Activated T-helper 9 cell treated with anti-CD3 and anti-CD28 coated beads, Interleukin-2, amount 50 U/mL, for 16 hours (primary cell): ENCODE results near the gene VWDE.

ENCODE experiments used
- DNase-seq: peaks from one replicate; pipeline ENCODE4 v3.0.0-alpha.2; 2020; ENCODE audit warnings: low read depth

The VWDE gene

DNA sequence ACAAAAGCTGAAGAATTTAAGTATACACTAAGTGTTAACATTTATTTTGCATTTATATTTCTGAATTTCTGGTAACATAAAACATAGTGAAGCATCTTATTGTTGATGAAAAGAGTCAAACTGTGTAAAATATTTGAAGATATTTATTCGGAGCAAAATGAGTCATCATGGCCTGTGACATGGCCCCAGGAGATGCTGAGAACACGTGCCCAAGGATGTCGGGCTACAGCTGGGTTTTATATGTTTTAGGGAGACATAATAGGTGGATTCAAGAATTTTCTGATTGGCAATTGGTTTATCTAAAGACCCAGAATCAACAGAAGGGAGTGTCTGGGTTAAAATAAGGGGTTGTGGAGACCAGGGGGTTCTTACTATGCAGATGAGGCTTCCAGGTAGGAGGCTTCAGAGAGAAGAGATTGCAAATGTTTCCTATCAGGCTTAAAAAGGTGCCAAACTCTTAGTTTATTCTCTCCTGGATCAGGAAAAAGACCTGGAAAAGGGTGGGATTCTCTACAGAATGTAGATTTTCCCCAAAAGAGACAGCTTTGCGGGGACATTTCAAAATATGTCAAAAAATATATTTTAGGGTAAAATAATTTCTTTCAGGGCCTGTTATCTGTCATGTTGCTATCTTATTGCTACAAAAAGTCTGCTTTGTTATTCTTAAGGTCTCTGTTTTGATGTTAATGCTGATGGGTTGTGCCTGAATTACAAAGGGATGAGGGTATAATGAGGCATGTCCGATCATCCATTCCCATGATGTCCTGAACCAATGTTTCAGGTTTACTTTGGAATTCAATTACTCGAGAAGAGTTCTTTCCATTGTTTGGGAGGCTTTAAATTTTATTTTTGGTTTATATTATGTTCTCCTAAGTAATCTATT lies 74.5 kb downstream of the VWDE start:
- no peak for DNase-seq

DNA sequence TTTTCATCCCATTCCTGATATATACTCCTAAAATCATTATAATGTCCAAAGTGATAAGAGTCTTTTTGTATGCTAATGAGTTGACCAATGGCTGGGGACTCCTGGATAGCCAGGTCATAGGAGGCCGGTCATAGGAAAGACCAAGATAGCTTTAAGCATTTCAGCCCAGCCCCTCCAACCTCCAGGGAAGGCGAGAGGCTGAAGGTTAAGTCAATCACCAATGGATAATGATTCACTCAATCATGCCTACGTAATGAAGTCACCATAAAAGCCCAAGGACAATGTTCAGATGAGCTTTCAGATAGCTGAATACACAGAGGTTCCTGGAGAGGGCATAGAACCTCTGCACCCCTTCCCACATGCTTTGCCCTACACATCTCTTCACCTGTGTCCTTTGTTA lies 75.7 kb downstream of the VWDE start:
- DNase-seq: no peak

DNA sequence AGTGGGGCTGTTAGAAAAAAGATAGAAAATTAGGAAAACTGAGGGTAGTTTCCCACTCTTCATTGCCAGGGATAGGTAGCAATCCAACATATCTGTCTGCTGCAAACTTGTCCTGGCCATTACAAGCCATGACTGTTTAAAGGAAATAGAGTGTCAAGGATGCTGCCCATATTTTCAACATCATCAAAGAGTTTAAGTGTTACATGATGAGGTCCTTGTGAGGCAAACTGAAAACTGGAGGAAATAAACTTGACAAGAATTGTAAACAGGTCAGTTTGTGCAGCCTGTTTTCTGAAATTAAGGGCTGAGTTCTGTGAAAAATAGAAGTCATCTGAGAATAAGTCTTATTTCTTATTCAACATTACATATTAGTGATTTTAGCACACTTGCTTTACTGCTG lies 78.0 kb downstream of the VWDE start:
- no peak for DNase-seq

DNA sequence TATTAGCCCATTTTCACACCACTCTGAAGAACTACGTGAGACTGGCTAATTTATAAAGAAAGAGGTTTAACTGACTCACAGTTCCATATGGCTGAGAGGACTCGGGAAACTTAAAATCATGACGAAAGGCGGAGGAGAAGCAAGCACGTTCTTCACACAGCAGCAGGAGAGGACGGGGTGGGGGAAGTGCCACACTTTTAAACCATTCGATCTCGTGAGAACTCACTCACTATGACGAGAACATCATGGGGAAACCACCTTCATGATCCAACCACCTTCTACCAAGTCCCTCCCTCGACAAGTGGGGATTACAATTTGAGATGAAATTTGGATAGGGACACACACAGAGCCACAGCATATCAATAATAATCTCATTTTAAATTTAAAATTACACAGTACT lies 80.2 kb downstream of the VWDE start:
- DNase-seq: no peak

DNA sequence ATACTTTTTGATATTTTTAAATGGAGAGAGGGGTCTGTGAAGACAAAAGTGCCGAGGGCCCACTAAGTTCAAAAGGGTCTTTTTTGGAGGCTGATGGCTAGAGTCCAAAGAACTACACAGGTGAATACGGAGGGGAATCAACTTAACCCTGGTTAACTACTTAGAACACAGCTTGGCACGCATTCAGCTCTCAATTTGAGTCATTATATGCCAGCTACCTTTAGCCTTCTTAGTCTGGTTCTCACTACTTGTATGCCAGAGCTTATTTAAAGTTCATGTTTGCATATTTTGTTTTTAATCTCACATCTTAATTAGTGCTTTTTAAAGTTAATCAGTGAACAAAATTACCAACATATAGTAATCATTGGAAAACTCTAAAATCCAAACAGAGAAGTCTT lies 80.8 kb downstream of the VWDE start:
- no peak for DNase-seq

DNA sequence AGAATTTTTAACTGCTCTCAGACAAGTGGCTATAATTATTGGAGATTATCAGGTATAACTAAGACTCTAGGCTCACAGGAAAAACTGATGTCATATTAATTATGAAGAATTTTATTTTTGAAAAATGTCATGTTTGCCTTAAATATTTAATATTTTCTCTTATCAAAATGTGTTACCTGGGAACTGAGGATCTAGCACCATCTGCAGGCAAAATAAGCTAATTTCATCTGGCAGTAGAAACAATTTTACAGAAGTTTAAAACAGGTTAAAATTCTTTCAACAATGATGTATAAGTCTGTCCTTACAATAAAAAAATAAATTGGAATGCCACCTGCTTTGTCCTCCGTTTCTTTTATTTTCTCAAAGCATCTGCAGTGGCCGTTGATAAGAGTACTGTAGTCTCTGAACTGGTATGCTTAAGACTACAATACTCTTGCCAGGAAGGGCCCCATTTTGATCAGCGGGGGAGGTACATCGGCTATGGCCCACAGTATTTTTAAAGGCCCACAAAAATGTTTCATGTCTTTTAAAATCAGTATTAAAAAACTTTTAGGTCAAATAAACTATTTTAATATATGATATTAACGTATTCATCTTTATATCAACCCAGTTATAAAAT lies 81.3 kb downstream of the VWDE start:
- DNase-seq: no peak

DNA sequence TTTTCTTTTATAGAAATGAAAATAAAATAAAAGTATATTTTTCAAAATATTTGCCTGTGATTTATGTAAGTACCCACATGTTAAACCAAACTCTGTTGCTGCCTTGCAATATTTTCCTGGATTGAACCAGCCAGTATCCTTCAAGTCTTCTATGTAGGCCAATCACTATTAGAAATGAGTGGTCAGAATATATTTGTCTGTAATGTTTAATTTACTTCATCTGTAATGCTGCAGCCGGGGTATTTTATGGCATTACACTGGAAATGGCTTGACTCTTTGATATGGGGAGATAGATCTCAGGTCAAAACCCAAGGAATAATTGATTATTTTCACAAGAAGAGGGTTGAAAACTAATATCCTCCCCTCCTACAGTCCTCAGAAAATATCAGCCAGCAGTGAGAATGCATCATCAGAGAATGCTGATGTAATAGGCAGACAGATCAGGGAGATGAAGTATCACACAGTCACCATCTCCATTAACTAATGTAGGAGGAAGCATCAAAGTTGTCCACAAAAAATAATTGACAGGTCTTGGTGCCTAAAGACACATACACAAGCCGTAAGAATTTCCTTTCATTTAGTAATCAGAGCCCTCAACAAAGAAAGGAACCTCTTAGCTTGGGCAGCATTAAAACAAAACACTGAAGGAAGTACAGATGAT lies 82.5 kb downstream of the VWDE start:
- no peak for DNase-seq

DNA sequence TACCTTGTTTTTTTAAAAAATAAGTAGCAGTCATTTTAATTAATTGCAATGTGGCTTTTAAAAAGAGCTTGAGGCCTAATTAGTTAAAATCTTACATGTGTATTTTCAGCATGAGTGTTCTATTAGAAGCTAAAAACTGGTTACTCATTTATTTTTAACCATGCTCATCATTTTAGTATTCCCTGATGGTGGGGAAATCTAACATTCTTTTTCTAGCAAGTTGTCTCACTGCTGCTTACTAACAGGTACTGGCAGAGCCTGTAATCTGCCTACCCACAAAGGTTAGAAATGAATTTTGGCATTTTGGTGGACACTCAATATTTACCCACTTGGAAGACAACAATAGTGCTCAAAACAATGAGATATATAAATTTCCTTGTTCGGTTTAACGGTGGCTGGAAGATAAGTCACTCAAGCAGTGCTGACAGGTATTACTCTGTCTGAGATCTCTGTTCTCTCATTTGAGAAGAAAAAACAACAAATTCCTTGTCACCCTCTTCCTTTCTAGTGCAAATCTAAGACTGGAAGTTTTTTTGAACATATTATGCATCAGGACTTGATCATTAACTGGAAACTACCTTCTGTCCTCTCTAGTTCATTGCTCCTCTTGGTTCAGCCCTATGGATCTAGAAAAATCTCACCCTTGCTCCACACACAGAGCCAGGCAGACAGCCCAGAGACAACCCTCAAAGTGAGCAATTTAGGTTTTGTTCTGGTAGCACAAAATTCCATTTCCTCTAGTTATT lies 83.3 kb downstream of the VWDE start:
- no peak for DNase-seq

DNA sequence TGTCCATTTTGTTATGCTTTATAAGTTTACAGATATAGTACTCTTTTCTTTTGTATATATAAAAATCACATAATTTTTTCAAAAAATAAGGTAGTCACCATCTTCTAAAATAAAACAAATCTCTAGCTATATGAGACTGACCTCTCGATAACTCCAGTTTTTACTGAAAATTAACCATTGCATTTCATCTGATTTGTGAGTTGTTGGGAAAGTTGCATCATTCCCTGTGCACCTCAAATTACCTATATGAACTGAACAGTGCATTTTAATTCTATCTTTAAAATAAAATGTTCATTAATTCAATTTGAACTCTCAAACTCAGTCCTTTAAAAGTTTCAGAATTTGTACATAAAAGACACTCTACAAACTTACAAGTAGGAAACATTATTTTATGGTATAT lies 86.0 kb downstream of the VWDE start:
- DNase-seq: no peak

DNA sequence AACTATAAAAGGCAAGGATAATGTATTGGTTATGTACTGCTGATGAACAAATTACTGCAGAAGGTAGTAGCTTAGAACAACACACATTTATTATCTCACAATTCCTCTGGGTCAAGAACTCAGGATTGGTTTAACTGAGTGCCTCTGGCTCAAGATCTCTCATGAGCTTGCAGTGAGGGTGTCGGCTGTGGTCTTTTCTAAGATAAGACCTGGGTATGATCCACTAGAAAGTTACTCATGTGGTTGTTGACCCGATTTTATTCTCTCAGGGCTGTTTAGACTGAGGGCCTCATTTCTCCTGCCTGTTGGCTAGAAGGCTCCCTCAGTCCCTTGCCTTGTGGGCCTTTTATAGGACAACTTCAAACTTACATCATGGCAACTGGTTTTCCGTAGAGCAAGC lies 86.7 kb downstream of the VWDE start:
- no peak for DNase-seq

DNA sequence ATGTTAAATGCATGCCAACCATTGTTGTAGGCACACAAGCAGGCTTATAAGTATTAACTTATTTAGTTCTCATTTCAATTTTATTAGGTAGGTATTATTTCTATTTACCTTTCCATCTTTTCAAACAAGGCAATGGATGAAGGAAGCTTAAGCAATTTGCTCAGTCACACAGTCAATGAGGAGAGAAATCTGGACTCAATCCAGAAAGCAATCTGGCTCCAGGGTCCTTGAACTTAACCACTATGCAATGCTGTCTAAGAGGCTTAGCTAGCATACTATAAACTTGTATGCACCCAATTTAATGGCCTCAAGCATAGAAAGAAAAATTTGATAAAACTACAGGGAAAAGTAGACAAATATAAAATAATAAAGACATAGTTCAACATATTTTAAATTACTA lies 88.6 kb downstream of the VWDE start:
- no peak for DNase-seq

DNA sequence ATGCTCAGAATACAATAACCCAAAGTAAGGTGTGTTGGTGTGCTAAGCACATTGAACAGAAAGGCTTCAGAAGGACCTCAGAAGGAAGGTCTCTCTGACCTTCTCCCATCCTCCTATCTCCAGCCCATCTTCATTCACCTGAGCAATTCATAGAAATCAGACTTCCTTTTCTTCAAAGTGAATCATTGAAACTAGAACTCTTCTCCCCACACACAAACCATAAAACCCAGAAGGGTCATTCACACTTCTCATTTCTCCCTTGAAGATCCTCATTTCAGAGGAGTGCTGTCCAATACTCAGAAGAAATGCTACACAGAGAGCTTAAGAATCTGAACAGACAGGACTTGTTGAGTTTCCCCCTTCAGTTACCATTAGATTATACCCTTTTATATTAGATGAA lies 89.5 kb downstream of the VWDE start:
- DNase-seq: no peak

DNA sequence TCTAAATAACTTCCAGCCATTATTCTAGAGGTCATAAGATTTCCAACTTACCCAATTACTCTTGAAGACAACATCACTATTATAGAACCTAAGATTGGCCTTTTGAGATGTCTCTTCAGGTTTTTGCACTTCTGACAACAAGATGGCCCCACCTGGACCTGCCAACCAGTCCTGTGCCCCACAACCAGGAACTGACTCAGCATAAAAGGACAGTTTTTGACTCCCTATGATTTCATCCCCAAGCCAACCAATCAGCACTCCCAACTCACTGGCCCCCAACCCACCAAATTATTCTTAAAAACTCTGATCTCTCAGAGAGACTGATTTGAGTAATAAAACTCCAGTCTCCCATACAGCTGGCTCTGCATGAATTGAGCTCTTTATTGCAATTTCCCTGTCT lies 98.2 kb downstream of the VWDE start:
- no peak for DNase-seq

DNA sequence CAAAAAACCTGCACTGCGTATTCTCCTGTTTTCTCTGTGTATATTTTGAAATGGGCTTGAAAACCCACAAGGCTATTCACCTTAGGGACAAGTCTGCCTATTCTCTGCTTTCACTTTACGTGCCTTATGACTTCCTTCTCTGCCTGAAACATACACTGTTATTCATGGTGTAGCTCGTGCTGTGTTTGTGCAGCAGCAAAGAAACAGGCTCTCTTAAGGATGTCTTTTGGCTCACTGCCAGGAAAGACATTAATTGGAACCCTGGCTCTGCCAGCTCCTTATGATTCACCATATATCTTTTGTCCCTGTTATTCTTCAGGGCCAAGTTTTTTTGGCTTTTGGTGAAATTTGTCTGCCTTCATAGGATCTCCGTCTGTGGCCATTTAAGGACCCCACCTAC lies 100.2 kb downstream of the VWDE start:
- no peak for DNase-seq

DNA sequence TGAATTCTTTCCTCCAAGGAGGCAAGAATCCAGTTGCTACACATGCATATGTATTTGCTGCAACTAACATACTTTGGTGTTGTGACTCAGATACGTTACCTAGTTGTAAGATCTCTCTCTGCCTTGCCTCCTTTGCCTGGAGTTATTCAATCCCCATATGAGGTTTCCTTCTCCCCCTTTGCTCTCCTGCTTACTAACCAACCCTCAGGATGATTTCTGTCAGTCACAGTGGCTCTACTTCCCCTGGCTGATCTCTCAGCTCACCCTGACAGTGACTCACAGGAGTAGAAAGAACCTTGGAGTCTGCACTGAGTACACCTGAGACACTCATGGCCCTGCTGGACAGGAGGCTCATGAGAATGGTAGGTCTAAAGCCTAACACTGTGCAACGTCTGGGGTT lies 100.6 kb downstream of the VWDE start:
- no peak for DNase-seq

DNA sequence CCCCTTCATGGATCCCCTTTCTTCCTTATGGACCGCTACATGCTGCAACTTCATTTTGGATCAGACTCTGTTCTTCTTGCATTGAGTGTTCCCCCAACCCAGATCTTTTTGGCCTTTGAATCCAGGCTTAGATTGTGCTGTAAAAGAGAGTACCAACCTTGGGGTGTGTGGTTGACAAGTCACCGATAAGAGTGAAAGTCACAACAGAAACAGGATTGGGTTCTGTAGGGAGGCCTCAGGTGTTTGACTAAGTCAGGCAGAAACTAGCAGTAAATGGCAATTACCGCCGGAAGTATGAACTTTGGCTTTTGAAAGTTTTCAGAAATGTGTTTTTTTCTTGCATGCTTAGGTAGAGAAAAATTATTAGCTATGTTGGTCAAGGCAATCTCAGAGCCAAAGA lies 103.2 kb downstream of the VWDE start:
- DNase-seq: no peak

DNA sequence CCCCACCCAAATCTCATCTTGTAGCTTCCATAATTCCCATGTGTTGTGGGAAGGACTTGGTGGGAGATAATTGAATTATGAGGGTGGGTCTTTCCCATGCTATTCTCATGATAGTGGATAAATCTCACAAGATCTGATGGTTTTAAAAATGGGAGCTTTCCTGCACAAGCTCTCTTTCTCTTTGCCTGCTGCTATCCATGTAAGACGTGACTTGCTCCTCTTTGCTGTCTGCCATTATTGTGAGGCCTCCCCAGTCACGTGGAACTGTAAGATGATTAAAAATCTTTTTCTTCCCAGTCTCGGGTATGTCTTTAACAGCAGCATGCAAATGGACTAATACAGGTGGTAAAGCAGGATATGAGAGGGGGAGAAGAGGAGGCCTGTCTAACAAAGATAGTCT lies 104.3 kb downstream of the VWDE start:
- DNase-seq: no peak

DNA sequence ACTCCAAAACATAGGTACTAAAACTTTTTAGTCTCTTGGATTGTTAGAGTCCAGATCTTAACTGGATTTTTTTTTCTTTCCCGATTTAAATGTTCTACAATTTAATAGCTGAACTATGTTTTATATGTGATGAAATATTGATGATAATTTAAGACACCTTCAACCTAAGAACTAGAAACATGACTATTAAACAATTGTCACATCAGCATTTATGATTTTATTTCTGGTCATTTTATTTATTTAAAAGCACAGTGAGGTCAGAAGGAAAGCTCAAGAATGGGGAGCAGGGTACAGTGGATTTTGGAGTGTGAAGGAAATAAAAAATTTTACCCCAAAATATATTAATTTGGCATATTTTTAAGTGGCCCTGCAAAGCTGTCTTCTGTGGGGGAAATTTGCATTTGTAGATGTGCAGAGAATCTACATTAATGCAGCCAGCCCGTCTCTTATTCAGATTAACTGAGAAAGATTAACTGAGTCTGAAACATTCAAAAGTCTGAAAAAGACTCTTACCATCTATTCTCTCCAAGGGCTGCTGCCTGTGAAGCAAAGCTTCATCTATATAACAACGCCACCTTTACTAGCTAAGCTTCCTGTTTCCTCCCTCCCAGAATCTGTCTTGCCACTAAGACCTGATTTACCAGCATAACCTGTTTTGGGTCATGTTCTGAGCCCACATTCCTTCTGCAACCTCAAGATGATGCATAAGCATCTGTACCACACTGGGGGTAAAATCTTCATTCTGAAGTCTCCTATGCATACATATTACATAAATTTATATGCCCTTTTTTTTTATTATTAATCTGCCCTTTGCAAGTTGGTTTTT lies 106.2 kb downstream of the VWDE start:
- no peak for DNase-seq

DNA sequence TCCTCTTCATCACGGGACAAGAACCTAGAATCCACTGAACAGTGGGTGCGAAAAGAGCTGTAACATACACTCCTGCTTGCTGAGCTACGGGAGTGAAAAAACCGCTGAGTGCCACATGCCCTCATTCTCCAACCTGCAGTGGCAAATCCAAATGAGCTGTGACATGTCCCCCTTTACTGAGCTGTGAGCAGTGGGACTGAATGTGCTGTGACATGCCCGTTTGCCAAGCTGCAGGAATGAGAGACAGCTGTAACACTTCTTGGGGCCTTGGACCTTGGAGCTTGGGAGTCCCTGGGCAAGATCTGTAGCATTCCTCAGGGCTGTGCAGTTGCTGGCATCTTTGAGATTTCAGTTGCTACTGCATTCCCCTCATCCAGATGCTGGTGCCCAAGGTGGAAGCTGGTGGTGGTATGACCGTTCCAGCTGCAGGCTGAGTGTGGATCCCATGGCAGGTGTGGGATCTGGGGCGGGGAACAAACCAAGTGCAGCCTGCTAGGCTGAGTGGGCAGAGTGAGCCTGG lies 107.6 kb downstream of the VWDE start:
- no peak for DNase-seq

DNA sequence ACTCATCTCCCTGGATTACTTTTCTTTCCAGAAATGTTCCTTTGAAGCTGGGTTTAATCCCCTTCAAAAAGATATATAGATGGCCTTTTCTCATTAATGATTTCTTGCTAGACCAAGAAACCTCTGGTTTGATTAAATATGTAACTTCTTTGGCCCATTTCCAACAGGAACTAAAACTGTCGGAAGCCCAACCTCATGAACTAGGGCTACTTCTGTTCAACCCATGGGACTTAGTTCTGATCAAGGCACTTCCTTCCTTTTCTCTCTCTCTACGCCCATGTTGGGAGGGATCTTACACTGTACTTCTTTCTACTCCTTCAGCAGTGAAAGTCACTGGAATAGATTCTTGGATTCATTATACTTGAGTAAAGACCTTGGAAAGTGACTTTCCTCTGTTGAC lies 109.0 kb downstream of the VWDE start:
- no peak for DNase-seq

DNA sequence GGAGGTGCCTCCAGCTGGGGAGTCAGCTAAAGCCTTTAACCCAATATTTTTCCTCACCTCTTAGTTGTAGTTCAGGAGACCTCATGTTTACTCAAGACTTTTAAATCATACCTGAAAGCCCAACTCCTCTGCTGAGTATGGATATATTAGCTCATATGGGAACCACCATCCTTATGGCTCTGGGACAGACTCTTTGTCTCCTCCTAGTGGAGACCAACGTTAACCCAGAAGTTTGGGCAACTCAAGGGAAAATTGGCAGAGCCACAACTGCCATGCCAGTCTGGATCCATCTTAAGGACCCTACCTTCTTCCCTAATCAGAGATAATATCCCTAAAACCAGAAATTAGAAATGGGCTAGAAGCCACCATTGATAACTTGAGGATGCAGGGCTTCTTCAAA lies 111.8 kb downstream of the VWDE start:
- no peak for DNase-seq

DNA sequence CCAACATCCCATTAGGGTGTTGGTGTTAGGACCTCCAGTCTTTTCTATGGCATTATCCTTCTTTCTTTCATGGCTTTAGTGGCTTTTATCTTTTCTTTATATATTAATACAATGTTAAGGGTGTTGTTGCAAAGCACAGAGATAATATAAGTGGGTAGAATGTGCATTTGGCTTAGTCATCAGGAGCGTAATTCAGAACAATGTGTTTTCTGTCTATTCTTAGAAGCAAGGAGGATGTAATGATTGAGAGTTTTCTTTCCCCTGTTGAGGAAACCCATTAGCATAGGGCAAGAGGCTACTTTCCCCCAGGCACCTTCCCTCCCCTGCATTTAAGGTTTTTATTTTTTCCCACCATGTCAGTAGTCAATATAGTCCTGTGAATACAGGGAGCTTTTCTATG lies 112.9 kb downstream of the VWDE start:
- no peak for DNase-seq
